GDM1 (cell line): ENCODE results near the gene CCL5.

ENCODE experiments used
- DNase-seq: peaks from one replicate; lab custom pipeline; 2025; lab: John Stamatoyannopoulos, UW

The CCL5 gene

GRCh38 chr17:35867574-35867973 lies 12.6 kb downstream of the CCL5 start:
- no peak for DNase-seq

DNA sequence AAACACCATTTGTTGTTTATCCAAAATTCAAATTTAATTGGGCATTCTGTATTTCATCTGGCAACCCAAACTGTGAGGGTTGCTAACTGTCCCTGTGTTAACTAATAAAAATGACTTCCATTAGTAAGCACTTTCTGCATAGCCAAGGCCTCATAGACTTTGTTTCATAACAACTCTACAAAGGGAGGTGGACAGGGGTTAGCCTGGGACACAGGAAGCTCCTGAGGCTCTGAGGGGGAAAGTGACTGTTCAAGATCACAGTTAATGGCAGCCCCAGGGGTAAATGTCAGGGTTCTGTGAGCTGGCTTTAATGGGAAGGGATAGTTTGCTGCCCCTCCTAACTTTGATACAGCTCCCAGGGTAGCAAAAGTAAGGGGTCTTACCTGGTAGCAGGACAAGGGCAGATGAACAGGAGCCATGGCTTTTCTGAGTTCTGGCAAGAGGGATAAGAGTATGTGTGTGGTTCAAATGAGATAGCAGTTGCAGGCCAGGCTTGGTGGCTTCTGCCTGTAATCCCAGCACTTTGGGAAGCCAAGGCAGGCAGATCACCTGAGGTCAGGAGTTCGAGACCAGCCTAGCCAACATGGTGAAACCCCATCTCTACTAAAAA lies 13.7 kb downstream of the CCL5 start:
- no peak for DNase-seq

- DNase-seq: no peak
Measured at GRCh38 chr17:35865412-35866340, 14.5 kb downstream of the CCL5 start.

GRCh38 chr17:35864853-35865252 lies 15.3 kb downstream of the CCL5 start:
- DNase-seq: no peak

DNA sequence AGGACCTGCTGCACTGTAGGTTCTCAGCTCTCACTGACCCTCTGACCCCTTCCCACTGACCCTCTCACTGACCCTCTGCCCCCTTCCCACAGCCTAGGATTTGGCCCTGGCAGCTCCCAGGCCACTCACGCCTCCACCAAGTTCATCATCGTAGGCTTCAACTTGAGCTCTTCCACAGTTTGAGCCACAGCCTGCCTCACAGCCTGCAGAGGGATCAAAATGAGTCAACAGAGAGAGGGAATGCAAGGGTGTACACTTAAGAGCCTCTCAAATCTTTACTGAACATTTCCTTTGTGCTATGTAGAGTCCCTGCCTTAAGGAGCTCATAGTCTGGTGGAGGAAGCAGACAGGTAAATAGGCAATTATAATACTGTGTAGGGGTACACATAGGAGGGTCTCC lies 23.6 kb downstream of the CCL5 start:
- DNase-seq: no peak

- DNase-seq: no peak
Measured at GRCh38 chr17:35855965-35856364, 24.2 kb downstream of the CCL5 start.

DNA sequence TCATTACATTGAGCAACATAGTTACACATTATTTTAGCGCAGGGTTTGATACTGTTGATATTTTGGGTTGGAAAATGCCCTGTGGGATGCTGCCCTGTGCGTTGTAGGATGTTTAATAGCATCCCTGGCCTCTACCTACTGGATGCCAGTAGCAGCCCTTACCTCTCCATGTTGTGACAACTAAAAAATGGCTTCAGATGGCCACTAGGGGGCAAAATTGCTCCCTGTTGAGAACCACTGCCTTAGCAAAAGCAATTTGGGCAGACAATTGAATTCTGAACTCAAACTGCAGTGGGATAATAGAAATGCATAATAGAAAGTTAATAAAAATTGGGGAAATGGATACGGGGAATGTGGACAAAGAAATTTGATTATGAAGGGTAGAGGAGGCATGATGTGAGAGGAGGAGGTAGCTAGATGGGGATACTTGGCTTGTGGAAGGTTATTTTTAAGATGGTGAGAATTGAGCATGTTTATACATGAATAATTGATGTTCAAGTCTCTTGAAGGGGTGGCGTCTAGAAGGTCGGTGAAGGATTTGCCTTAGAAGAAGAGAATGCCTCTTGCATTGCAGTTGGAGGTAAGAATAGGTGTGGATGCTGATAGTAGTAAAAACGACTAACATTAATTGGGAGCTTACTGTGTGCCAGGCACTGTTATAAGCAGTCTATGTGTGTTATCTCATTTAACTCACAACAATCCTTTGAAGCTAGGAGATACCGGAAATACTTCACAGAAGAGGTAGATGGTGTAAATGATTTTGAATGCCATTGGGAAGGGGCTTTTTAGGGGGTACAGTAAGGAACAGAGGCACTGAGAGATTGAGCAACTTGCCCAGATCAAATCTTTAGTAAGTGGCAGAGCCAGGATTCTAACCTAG lies 30.5 kb downstream of the CCL5 start:
- DNase-seq: peak; percentile 40

- DNase-seq: no peak
Measured at GRCh38 chr17:35847633-35848373, 32.4 kb downstream of the CCL5 start.

- no peak for DNase-seq
Measured at GRCh38 chr17:35847006-35847405, 33.2 kb downstream of the CCL5 start.

DNA sequence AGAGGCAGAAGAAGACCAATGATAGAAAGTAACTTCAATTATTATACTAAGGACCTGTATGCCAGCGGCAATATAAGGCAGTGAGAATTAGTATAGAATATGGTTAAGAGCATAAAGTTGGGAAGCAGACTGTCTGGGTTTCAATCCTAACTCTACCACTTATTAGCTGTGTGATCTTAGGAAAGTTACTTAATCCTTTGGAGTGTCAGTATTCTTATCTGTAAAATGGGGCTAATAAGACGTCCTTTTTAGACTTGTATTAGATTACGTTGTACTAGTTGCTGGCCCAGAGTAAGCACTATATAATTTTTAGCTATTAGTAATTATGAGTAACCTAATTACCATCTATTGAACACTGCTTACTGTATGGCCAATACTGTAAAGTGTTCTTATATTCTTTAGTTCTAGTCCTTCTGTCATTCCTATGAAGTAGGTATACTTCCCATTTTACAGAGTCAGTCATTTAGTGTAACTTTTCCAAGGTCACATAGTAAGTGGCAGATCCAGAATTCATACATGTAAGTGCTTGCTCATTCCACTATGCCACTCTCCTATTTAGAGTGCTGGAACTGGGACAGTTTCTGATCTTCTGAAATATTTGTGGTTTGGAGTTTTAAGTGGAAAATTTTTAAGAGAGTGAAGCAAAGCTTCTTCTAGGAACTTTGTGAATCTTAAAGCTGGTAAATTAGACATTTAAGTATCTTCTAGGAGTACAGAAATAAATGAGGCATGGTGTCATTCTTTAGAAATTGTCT lies 33.9 kb downstream of the CCL5 start:
- no peak for DNase-seq

DNA sequence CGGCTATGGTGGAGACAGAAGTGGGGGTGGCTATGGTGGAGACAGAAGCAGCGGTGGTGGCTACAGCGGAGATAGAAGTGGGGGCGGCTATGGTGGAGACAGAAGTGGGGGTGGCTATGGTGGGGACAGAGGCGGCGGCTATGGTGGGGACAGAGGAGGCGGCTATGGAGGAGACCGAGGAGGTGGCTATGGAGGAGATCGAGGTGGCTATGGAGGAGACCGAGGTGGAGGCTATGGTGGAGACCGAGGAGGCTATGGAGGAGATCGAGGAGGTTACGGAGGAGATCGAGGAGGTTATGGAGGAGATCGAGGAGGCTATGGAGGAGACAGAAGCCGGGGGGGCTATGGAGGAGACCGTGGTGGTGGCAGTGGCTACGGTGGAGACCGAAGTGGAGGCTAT lies 35.6 kb downstream of the CCL5 start:
- DNase-seq: no peak

GRCh38 chr17:35843698-35844097 lies 36.5 kb downstream of the CCL5 start:
- no peak for DNase-seq

DNA sequence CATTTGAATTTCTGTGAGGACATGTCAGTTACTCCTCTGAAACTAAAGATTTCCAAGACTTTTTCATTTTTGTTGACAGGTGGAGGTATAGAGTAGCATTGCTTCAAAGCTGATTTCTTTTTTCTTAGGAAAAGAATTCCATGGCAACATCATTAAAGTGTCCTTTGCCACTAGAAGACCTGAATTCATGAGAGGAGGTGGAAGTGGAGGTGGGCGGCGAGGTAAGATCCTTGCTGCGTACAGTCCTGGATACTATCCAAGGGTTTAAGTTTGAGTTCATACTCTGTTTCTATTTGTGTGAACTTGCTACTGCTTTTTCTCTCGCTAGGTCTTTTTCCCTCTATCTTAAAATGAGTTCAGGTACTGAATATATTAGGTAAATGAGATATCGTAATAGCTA lies 37.9 kb downstream of the CCL5 start:
- no peak for DNase-seq

- DNase-seq: no peak
Measured at GRCh38 chr17:35841505-35841904, 38.7 kb downstream of the CCL5 start.

- DNase-seq: no peak
Measured at GRCh38 chr17:35841101-35841500, 39.1 kb downstream of the CCL5 start.

- no peak for DNase-seq
Measured at GRCh38 chr17:35825206-35825605, 55.0 kb downstream of the CCL5 start.
